Measurements from ENCODE around the gene TWNK.
"Not testable (repeated sequence)": the region's sequence is repeated elsewhere in the genome, so short reads cannot be mapped to it uniquely, and the experiment has no call there.

The TWNK gene

DNA sequence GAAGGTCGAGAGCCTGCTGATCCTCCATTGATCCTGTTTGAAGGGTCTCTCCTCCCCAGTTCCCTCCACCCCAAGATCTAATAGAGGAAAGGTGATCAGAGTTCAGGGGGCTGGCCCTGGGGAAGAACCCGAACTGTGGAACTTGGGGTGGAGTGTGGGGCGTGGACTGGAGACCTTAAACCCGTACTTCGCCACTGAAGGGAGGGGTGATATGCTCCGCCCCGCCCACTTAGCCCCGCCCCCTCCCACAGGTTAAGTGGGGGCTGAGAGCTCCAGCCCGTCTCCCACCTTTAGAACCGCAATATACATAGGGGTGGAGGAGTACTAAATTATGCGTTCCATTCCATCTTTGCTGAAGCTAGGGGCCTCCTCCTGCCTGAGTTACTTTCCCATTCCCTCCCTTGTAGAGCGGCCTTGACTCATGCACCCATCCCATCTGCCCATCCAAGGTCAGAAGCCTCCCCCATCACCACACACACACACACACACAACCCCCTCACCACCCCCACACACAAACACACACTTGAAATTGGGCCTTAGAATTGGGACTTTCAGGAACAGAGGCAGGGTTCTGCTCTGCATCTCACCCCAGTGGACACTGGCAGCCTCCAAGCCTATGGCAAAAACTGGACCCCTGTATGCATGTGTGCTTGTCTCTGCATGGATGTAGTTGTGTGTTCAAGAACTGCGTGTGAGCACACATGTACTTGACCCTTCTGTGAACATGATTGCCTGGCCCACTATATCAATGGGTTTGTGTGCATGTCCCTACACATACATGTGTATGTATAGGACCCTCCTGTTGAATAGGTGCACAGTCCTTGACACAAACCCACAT, 17.0 kb upstream of the TWNK start:
- H3K4me3 ChIP-seq = peak overlapping the region in 1 of 2 donors; percentile 58
- intact Hi-C loops (cut with DNase I; ENCODE audit: low total_unique reads) = no loop called here
- peaks cover 0 to 15% (median 14%) of the 10 kb centered on the region in 4 donors for H3K4me1 ChIP-seq
- no peak for DNase-seq
- TF ChIP-seq, protein P1, sequence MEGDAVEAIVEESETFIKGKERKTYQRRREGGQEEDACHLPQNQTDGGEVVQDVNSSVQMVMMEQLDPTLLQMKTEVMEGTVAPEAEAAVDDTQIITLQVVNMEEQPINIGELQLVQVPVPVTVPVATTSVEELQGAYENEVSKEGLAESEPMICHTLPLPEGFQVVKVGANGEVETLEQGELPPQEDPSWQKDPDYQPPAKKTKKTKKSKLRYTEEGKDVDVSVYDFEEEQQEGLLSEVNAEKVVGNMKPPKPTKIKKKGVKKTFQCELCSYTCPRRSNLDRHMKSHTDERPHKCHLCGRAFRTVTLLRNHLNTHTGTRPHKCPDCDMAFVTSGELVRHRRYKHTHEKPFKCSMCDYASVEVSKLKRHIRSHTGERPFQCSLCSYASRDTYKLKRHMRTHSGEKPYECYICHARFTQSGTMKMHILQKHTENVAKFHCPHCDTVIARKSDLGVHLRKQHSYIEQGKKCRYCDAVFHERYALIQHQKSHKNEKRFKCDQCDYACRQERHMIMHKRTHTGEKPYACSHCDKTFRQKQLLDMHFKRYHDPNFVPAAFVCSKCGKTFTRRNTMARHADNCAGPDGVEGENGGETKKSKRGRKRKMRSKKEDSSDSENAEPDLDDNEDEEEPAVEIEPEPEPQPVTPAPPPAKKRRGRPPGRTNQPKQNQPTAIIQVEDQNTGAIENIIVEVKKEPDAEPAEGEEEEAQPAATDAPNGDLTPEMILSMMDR (IDR thresholded peaks at IDR 0.05) = no peak
- H3K9me3 ChIP-seq = no peaks in the 10 kb centered on the region
- H3K27me3 ChIP-seq = peaks cover 0 to 13% of the 10 kb centered on the region in 2 donors
- H3K36me3 ChIP-seq = peaks cover 0 to 9% (median 0%) of the 10 kb centered on the region in 3 donors
- no peak overlapping the region for H3K27ac ChIP-seq

DNA sequence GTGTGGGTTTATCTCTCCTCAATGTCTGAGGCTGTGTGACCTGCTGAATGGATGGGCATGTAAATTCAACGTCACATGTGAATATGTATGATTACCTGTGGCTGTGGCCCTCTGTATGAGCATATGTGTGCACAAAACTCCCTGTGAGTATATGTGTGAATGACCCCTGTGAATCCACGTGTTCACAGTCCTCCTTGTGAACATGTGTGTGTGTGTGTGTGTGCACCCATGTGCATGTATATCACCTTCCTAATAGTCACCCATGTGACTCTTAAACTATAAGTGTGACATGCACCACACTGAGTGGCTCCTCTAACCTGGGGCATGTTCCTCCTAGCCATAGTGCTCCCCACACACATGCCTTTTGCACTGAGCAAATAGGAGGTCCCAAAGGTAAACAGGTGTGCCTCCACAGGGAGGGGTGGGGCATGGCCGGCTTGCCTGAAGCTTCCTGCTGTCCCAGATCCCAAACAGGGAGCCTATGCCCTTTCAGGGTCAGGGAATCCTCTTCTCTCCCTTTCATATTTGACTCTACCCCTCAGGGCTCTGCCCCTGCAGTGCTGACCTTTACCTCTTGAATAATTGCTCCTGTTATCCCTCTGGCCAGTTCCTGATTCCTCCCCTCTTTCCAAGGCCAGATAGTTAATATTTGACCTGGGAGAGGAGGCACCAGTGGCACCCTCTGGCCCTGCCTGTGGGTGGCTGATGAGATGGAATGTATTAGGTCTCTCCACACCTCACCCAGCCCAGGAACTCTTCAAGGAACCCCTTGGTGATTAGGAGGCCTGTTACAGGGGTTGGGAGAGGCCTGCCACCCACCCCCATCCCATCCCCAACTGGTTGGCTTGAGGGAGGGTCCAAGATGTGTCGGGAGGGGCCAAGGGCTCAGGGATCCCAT, 16.2 kb upstream of the TWNK start:
- Histone ChIP-seq H3K9me3 (no peaks in the 10 kb centered on the region), H3K4me3 (no peak overlapping the region), H3K27ac (no peak overlapping the region), H3K27me3 (peaks cover 0 to 13% of the 10 kb centered on the region in 2 donors), H3K4me1 (peaks cover 0 to 15% (median 14%) of the 10 kb centered on the region in 4 donors), H3K36me3 (peaks cover 0 to under 1% (median 0%) of the 10 kb centered on the region in 3 donors)
- TF ChIP-seq, protein P1 (IDR thresholded peaks at IDR 0.05) = no peak
- DNase-seq = no peak
- intact Hi-C loops (cut with DNase I; ENCODE audit: low total_unique reads) = no loop called here

DNA sequence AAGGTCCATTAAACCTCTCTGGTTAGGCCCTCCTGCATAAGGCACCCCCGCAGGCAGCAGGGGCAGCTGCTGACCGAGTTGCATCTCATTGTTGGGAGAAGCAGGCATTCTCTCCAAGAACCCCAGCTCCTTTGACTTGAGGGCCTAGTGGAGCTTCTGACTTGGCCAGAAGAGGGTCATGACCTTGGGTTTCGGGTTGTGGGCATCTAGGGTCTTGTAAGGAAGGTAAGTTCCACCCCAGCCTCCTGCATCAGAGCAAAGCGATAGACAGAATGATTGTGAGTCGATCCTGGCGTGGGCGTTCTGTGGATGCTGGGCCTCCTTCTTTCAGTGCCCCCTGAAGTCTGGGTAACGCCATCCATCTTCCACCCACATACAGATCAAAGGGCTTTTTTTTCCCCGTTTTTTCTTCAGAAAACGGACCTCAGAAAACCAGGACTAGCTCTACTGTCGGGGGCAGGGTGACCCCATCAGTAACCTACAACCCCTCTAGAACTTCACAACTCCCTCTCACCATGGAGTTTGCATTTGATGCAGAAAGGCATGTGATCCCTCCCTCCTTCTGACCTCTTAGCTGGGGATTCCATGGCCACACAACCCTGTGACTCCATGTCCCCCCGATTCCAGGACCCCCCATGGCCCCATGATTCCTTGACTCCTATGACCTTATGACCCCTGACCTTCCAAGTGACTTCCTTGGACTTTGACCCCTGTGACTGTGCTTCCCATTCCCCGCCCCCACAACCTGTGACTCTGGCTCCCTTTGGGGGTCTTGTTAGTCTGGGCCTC, 15.0 kb upstream of the TWNK start:
- H3K27ac ChIP-seq = no peak overlapping the region
- intact Hi-C loops (cut with DNase I; ENCODE audit: low total_unique reads) = no loop called here
- peaks cover 0 to 7% (median 0%) of the 10 kb centered on the region in 3 donors for H3K36me3 ChIP-seq
- H3K9me3 ChIP-seq = no peaks in the 10 kb centered on the region
- H3K27me3 ChIP-seq = peaks cover 0 to 13% of the 10 kb centered on the region in 2 donors
- DNase-seq = no peak
- TF ChIP-seq, protein P1 (IDR thresholded peaks at IDR 0.05) = no peak
- H3K4me3 ChIP-seq = no peak overlapping the region
- peaks cover 0 to 15% (median 14%) of the 10 kb centered on the region in 4 donors for H3K4me1 ChIP-seq

DNA sequence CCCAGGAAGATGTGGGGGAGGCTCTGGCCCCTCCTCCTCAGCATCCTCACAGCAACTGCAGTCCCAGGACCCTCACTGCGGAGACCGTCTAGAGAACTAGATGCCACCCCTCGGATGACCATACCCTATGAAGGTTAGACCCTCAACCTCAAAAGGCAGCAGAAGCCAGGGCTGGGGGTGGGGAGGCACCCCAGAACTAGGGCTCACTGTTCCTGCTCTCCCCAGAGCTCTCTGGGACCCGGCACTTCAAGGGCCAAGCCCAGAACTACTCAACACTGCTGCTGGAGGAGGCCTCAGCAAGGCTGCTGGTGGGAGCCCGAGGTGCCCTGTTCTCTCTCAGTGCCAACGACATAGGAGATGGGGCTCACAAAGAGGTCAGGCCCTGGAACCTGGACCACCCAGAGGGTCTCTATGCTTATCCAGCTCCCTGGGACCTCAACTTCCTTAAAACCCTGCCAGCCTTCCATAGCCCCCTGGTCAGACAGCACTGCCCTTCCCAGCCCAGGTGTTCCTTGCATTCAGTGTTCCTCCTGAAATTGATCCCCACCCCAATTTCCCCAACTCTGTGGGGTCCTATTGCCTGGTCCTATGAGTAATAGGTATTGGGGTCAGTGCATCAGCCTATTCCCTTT, 14.3 kb upstream of the TWNK start:
- Histone ChIP-seq H3K9me3 (no peaks in the 10 kb centered on the region), H3K27ac (no peak overlapping the region), H3K27me3 (peaks cover 0 to 13% of the 10 kb centered on the region in 2 donors), H3K4me3 (no peak overlapping the region), H3K36me3 (peaks cover 0 to 14% (median 3%) of the 10 kb centered on the region in 3 donors), H3K4me1 (peaks cover 0 to 15% (median 14%) of the 10 kb centered on the region in 4 donors)
- TF ChIP-seq, protein P1 (IDR thresholded peaks at IDR 0.05) = no peak
- no peak for DNase-seq
- intact Hi-C loops (cut with DNase I; ENCODE audit: low total_unique reads) = no loop called here

DNA sequence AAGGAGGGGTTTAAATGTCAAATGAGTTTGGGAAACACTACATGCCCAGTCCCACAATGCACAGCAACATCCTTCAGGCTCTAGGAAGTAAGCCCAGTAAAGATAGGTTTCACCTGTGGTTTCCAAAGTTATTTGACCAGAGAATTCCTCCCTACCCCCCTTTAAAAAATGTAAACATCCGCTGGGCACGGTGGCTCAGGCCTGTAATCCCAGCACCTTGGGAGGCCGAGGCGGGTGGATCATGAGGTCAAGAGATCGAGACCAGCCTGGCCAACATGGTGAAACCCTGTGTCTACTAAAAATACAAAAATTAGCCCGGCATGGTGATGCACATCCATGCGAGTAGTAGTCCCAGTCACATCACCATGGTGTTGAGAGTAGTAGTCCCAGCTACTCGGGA, 11.9 kb upstream of the TWNK start:
- H3K27me3 ChIP-seq; intact Hi-C loops (cut with DNase I; ENCODE audit: low total_unique reads); H3K27ac ChIP-seq; H3K4me1 ChIP-seq; H3K4me3 ChIP-seq; H3K9me3 ChIP-seq; DNase-seq: not testable (repeated sequence)
- H3K36me3 ChIP-seq = peaks cover 3 to 37% (median 18%) of the 10 kb centered on the region in 3 donors
